Activated gamma-delta T cell treated with anti-CD3 and anti-CD28 coated beads, Interleukin-2, amount 50 U/mL, for 16 hours (primary cell): ENCODE results near the gene MYLK.

Experiments
- DNase-seq: peaks from one replicate; pipeline ENCODE4 v3.0.0-alpha.2; 2020; ENCODE audit warnings: low read depth

Gene MYLK

DNA sequence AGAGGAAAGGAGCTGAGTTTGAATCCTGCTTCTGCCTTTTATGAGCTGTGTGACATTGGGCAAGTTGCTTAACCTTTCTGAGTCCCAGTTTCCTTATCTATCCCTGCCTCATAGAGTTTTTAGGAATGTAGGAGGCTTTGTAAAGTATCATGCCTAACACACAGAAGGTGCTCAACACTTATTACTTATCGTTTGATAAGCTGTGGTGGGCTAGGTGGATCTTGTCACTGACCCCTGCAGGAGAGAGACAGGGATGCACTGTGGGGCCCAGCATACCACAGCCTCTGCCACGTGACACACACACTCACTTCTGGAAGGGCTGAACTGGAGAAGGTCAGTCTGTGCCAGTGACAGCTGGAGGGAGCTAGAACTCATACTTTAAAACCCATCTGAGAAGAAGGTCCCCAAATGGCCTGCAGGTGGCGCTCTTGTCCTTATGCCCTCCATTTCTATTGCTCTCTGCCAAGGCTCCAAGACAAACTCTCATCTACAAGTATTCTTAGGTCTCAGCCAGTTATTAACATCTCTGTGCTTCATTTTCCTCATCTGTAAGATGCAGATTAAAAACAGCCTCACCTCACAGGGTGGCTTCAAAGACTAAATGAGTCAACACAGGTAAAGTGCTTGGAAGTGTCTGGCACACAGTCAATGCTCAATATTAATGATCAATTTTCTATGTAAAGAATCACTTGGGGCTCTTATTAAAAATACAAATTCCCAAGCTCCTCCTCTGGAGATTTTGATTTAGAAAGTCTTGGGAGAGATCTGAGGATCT is 241.8 kb downstream of the MYLK start:
- DNase-seq = peak; percentile 7

DNA sequence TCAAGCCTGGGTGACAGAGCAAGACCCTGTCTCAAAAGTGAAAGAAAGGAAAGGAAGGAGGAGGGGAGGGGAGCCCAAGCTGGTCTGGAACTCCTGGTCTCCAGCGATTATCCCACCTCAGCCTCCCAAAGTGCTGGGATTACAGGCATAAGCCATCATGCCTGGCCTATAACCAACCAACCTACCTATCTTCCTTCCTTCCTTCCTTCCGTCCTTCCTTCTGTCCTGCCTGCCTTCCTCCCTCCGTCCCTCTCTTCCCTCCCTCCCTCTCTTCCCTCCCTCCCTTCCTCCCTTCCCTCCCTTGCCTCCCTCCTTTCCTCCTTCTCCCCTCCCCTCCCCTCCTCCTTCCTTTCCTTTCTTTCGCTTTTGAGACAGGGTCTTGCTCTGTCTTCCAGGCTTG is 242.6 kb downstream of the MYLK start:
- DNase-seq = no peak

DNA sequence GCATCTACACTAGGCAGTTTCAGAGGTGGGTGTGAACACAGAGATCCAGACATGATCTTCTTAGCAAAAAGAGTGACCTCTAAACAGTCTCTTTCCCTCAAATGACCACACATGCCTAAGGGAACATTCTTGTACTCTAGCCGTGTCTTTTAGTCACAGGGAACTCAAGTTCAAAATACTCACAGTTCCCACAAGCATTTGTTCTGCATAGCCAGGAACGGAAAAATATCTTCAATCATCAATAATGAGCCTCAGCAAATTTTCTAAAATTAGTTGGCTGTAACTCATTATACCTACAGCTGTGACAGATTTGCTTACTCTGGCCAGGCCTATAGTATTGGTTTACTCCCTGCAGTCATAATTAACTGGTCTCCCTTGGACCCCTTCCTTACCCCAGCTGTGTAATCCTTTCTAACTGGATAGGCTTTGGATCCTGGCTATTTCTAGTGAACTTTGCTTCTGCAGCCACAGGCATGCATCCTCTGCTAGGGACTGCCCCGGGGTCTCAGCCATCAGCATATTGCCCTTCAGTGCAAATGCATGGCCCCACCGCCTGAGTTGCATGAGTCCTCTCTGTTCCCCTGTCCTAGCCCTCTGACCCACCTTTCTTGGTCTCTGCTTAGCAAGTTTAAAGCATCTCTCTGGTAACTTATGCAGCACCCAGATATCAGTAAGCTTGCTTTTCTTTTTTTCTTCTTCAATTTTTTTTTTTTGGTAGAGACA is 243.2 kb downstream of the MYLK start:
- DNase-seq = no peak

DNA sequence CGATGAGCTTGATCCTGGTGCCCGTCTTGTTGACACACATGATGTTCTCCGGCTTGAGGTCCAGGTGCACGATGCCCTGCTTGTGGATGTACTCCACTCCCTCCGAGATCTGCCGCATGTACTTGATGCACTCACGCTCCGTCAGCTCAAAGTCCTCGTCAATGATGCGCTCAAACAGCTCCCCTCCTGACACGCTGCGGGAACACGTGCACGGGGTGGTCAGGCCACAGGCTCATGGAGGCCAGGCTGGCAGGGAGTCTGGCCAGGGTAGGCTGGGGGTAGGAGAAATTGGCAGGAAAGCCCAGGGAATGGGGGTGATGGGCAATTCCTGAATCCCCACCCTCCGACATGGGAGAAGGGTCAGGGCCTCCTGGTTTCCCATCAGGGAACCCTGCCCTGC is 243.8 kb downstream of the MYLK start:
- no peak for DNase-seq

DNA sequence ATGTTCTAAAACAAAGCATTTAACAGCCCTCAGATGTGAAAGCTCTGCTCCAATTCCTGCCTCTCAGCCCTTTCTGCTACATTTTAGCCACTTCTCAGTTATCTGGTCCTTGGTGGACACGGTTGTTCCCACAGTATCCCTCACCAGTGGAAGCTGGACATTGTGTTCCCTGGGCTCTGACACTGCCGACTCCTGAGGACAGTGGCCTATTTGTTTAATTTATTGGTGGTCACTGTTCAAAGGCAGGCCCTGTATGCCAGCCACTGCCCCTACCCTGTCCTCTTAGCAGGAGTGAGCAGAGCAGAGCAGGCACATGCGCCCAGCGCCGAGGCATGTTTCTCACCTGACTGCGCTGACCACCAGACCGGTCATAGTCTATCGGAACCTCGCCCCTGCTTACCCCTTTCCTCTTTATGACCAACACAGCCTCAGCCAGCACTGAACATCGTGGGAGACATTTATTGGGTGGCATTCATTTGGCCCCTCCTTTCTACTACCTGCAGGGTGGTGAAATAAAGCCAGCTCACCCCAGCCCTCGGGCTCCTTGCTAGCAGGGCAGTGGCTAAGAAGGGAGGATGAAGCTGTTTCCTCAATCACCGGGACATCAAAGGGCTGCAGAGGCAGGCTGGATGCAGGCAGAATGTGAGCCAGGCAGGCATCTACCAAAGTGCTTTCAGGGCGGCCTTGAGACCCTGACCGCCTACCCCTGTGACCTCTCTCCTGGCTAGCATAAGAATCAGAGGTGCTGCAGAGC is 245.0 kb downstream of the MYLK start:
- DNase-seq = no peak

DNA sequence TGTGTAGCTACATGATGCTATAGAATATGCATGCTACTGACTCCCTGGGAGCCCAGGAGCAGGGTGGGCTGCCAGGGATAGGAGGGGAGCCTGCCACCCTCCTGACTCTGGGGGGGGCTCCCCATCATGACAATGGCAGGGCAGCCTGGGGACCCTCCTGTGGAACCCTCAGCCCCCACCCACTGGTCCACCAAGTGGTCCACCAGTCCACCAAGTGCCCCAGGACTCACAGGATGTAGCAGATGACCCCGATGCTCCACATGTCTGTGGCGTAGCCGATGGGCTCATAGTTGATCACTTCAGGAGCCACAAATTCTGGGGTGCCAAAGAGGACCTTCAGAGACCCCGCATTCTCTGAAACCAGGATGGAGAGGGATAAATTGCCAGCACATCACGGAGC is 246.3 kb downstream of the MYLK start:
- DNase-seq = no peak

DNA sequence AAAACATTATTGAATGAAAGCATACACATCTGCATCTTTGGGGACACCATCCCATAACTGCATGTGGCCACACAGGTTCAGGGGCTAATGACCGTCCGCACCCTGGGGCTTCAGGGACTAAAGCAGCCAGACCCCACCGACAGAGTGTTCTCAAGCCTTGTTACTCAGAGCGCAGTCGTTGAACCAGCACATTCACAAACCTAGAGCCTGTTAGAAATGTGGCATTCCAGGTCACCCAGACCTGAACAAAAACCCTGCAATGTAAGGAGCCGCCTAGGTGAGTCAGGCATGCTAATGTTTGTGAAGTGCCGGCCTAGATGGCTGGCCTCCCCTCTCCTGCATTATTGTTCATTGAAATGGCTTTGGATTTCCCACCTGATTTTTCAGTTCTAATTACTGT is 247.0 kb downstream of the MYLK start:
- no peak for DNase-seq

DNA sequence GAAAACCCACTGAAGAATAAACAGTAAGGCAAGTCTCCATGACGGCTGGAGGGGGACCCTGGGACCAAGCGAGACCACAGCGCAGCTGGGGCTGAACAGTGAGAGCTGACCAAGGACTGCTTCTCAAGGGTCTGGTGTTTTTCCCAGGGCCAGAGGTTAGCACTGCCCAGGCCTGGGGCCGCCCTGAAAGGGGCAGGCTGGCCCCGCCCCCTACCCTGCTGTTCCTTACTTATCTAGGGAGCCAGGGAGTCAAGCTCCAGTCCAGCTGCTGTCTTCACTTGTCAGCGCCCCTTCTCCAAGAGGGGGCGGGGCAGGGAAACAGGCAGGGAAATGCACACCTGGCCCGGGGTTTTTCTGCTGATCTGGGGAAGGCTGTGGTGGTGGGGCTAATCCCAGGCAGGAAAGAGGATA is 247.7 kb downstream of the MYLK start:
- DNase-seq = no peak

DNA sequence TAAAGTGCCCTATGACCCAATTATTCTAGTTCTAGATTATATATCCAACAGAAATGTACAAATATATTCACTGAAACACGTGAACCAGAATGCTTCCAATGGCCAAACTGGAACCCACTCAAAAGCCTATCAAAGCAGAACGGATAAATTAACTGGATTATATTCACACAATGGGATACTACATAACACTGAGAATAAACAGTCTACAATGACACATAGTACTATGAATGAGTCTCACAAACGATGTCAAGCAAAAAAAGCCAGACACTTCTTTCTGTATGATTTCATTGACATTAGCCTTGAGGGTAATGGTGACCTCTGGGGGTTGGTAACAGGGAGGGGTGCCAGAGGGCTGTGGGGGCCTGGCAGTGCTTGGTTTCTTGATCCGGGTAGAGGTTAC is 248.4 kb downstream of the MYLK start:
- no peak for DNase-seq

DNA sequence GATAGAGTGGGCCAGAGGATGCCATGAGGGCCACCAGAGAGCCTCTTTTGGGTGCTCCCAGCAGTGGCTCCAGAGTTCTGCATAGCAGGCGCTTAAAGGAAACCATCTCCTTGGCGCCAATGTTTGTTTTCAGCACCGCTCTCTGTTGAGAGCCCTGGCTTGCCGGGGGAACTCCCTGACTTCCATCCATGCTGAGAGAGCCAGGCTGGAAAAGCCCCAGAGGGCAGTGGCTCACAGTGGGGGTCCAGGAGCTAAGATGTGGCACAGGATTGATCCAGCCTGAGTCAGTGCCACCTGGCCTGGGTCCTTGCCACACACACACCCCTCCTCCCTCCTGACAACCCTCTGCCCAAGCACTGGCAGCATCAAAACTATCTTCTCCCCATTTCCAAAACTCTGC is 248.9 kb downstream of the MYLK start:
- DNase-seq = no peak

DNA sequence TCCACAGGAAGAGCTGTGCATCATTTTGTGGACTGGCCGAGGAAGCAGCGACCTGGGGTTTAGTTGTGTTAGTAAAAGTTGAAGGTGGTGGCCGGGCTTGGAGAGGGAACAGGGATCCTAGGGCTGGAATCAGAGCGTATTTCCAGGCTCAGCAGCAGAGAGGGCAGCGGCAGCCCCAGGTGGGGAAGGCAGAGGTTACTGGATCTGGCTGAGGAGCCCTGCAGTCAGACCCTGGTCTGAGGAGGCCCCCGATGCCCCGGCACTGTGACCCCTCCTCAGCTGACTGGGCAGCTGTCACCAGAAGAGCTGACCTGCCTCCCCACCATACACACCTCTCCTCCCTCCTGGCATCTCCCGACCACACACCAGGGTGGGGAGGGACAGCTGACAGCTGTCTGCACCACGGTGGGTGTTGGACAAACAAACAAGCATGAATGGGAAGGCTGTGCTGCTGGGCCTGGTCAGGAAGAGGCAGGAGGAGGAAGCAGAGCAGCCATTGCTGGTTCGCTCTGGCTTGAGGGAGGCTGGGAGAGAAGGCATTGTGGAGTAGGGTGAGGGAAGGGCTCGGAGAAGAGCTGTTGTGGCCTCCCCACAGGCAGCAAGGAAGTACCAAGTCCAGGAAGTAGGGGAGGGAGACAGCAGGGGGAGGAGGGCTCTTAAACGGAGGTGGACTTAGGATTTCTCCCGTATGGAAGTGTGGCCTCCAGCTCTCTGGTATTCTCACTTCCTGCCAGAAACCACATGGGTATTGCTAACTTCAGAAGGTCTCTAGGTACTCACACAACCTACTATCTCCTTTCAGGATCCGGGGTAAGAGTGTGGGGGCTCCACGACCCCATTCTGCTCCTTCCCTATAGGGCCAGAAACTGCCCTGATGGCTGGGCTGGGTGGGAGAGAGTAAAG is 249.7 kb downstream of the MYLK start:
- DNase-seq = no peak

DNA sequence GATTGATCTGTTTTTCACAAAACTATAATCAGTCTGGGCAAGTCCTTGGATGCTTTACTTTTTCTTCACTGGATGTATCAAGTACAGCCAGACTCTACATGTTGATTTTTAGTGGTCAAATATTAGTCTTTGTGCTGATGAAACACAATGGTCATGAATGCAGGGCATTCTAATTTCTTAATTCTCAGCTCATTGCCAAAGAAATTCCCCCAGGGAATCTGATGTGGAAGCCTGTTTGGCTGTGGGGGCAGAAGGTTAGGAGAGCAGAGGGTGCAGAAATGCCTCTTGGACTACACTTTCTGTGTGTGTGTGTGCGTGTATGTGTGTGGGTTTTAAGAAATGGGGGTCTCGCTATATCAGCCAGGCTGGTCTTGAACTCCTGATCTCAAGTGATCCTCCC is 250.6 kb downstream of the MYLK start:
- no peak for DNase-seq

DNA sequence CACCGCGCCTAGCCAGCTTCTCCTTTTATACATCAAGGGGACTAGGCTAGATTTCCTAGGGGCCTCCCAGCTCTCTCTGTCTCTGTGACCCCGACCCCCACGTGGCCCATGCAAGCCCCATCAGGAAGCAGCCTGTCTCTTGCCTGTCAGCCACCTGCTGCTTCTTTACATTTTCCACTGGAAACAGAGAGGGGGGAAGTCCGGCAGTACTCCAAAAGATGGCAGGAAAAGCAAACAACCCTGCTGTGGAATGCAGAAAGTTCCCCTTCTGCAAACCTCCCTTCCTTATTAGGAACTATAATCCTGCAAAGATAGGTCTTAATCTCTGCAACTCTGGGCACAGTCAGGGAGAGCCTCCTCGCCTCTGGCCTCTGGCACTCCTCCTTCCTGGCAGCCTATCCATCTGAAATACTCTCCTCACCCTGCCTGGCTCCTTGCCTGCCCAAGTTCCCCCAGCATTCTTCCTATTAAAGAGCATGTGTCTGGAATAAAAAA is 251.9 kb downstream of the MYLK start:
- no peak for DNase-seq

DNA sequence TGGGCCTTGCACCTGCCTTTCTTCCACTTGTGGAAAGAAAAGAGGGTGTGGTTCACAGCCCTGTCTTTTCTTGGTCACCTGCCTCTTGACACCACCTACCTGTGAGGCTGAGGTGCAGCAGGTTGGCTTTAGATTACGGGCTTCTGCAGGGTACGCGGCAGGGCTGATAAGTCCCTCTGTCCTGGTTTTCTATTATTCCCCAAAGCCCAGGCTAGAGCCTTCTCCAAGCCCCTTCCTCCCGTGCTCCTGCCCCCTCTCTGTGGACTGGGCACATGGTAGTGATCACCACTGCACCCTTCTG is 254.4 kb downstream of the MYLK start:
- DNase-seq = no peak

DNA sequence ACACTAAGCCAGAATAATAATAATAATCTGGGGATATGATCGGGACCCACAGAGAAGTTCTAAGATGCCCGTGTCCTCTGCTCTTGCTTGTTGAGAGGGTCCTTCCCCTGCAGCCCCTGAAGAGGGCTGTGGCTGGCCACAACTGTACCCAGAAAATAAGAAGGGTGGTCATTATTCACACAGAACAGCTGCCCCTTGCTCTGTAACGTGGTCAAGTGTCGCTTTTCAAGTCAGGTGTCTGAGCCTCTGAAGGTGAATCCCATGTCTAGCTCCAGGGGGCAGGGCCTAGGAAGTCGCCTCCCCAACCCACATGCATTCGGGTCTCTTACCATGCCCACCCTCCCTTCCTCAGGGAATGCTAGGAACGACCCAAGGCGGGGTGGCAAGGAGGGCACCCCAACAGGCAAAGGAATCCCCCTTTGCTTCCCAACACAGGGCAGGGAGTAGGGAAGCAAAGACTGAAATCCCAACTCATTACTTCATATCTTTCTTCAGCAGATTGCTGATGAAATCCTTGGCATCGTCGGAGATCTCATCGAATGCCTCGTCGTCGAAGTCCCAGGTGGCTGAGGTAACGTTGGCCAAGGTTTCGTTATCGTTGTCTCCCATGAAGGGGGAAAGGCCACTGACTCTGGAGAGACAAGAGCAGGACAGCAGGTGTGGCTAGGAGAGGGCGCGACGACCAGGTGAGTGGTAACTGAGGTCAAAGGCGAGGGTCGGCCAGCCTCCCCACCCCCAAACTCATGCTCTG is 255.0 kb downstream of the MYLK start:
- DNase-seq = no peak

DNA sequence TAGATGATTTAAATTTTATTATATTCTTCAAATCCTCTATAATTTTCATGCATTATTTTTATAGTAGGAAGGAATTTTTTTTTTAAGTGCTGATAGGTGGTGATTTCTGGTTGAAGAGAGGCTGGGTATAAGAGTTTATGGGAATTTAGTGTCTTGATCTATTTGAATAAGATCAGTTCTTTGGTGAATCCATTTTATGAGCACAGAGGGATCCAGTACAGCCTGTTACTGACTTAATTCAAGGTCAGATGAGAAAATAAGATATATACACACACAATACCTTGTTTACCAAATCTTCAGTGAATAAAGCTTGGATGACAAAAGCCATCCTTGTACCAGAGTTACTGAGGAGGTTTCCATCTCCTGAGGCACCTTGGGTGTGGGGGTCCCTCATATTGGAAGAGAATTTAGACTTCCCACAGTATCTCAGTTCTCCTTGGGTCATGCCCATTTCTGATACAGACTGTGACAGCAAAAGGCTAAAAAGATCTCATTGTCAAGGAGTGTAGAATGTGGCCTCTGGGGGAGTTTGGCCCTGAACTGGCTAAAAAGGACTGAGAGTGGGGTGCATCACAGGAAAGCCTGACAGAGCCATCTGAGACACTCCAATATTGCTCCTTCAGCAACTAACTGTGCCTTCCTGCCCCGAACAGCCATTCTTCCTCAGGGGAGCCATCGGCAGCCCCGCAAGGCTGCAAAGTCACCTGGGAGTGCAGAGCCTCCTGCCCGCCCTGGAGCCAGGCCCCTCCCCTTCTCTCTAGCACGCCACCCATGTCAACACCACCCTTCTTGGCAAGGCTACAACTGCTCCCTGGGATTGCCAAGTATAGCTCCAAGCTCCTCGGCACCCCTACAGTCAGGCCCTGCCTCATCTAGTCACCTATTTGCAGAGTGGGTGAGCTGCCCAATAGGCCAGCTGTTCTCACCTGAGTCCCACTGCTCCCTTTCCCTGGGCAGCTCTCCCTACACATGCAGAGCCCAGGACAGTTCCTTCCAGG is 256.2 kb downstream of the MYLK start:
- no peak for DNase-seq

DNA sequence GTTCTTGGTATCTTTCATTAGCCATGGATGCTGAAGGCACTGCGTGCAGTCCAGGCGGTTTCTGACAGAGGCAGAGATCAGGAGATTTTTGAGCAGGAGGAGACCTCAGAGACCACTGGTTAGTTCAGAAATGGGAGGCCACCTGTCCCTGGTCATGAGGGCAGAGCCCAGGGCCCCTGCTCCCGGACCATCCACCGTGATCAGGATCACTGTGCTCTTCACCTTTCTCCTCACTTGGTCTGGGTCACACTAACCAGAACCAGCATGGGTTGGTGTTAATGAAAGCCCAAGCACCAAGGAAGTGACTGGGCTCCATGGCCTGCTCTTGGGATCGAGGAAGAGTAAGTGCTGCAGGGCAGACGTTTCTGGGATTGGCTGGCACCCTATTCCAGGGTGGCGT is 257.3 kb downstream of the MYLK start:
- DNase-seq = no peak

DNA sequence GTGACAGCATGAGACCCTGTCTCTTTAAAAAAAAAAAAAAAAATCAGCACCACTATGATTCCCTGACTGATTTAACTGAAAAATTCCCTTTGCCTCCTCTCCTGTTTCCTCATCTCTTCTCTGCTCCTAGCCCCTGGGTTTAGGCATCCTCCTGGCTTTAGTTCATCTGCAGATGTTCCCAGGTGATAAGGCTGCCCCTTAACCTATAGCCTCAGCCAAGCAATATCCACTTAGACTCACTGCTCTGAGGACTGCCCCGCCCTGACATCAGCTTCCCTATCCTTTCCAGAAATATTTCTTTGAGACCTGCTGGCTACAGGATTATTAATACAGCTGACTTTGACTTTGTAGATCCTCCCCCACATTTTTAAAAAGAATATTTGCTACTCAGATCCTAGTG is 259.8 kb downstream of the MYLK start:
- no peak for DNase-seq

DNA sequence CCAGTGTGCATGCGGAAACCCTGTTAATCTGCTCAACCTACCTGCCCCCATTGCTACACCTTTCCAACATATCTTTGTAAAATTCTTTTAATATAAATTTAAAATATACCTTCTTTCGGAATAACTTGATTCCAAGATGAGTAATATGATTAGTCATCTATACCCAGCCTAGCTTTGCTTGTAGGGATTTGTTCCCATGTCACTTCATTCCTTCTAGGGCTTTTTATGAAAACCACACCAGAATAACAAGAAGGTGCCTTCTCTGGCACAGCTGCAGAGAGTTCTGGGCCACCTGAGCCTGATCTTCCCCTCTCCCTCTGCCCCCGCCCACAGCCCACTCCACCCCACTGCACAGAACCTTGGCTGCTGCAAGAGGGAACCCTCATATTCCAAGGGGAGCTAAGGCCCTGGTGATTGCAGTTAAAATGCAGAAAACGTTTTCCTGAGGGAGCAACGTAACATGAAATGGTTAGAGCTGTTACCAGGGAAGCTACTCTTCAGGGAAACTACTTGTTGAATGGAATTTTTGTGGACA is 260.7 kb downstream of the MYLK start:
- DNase-seq = no peak

DNA sequence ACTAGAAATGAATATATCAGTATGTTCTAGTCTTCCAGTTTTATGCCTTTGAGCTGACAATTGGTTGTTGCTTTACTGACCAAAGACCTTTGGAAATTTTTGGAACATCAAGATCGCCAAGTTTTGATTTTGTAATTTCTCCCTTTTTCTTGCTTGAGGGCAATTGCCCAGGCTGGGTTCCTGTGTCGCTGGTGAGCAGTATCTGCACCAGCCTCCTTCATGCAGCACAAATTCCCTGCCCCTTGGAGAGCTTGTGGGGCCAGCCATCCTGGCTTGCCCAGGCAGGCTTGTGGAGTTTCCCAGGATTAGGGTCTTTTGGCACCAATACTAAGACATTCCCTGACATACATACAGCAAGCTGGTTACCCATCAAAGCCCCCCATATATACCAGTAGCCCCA is 261.4 kb downstream of the MYLK start:
- no peak for DNase-seq
